ENCODE data around the gene PKLR. TPM values are rescaled to one million over a fixed set of nuclear protein-coding genes. Genes with fewer than 3 reads are reported as not detected.
A peak's percentile ranks its signal among the peaks of the same experiment; 100 is the strongest.

The PKLR gene
- total RNA-seq, 1 experiment from 2014 or later = not detected

- Histone ChIP-seq H3K23ac (ENCODE audit: insufficient read length, low read depth, low read length) (no peak overlapping the region), H4K20me1 (ENCODE audit: control insufficient read depth, insufficient read depth, insufficient read length) (no peaks in the 10 kb centered on the region), H2BK12ac (ENCODE audit: insufficient read length, low read depth, low read length) (no peak overlapping the region), H3K14ac (ENCODE audit: insufficient read depth, low read length) (0 out of 2 replicates have a peak overlapping the region, but pooled peaks have one; percentile 26), H3K4ac (ENCODE audit: low read depth, low read length) (no peak overlapping the region), H2BK5ac (ENCODE audit: insufficient read length, low read length) (no peak overlapping the region), H2BK15ac (ENCODE audit: low read depth, low read length) (no peak overlapping the region), H4K91ac (ENCODE audit: insufficient read length, low read depth, low read length) (no peak overlapping the region), H4K5ac (ENCODE audit: insufficient read length, low read depth, low read length) (no peak overlapping the region), H2BK120ac (ENCODE audit: low read depth, low read length, poor library complexity, severe bottlenecking) (no peak overlapping the region), H3K18ac (ENCODE audit: insufficient read length, low read depth, low read length) (peak overlapping the region; percentile 72), H3K56ac (ENCODE audit: insufficient read length, low read depth, low read length) (no peak overlapping the region), H2AK5ac (ENCODE audit: insufficient read length, low read length) (no peak overlapping the region), H3K79me1 (ENCODE audit: insufficient read depth, low read depth, low read length, poor library complexity, severe bottlenecking) (no peaks in the 10 kb centered on the region), H2AFZ (ENCODE audit: low read length) (no peak overlapping the region), H3K79me2 (ENCODE audit: insufficient read depth, low read length) (no peaks in the 10 kb centered on the region), H3K4me1 (ENCODE audit: insufficient read depth, low read length) (no peaks in the 10 kb centered on the region; the same call in 1 of the 2 replicates), H3K9ac (ENCODE audit: extremely low read depth, insufficient read length, low read length) (no peak overlapping the region), H3K27ac (ENCODE audit: insufficient read length, low read depth, low read length) (no peak overlapping the region), H4K8ac (replicated peaks; ENCODE audit: insufficient read length, low read depth, low read length) (no peak overlapping the region), H3K4me2 (ENCODE audit: insufficient read depth, insufficient read length, low read length) (peak overlapping the region; percentile 67), H3K27me3 (ENCODE audit: insufficient read depth, low read length) (no peaks in the 10 kb centered on the region; the same call in 1 of the 2 replicates), H2BK20ac (ENCODE audit: low read depth, low read length, poor library complexity, severe bottlenecking) (no peak overlapping the region), H3K23me2 (ENCODE audit: insufficient read length, low read depth, low read length, poor library complexity, severe bottlenecking) (peaks cover 12% of the 10 kb centered on the region), H3T11ph (ENCODE audit: low read length) (no peak overlapping the region), H3K9me3 (ENCODE audit: control insufficient read depth, low read depth, low read length) (no peaks in the 10 kb centered on the region)
- H3K4me3 Mint-ChIP-seq = peak overlapping the region; percentile 17 to 74; a peak in 4 of 5 replicates
- H3K4me1 Mint-ChIP-seq = peaks cover 12 to 23% of the 10 kb centered on the region in 2 experiments
- DNase-seq = peak; percentile 68
- H3K9me3 Mint-ChIP-seq = no peaks in the 10 kb centered on the region; a peak in 1 of 5 replicates
- TF ChIP-seq CTCF (conservative IDR thresholded peaks at IDR 0.05) = no peak
- WGBS (ENCODE audit: extremely low coverage, insufficient read length, low lambda C conversion rate) = no CpG with 5 or more reads among the region's 47 CpGs
- H3K27ac Mint-ChIP-seq = no peak overlapping the region
- H3K36me3 Mint-ChIP-seq (ENCODE audit: insufficient read depth in 1 of 3, low read depth in 3 of 3) = no peaks in the 10 kb centered on the region
- peaks cover 18% of the 10 kb centered on the region for H3K27me3 Mint-ChIP-seq (ENCODE audit: low read depth)
Observed at GRCh38 chr1:155295183-155295941, 5.9 kb downstream of the PKLR start.
